Psoas muscle (tissue), 8 donors: ENCODE results near the gene CDKN1C. TPM values are rescaled to one million over a fixed set of nuclear protein-coding genes. Genes with fewer than 3 reads are reported as not detected.
A peak's percentile ranks its signal among the peaks of the same experiment; 100 is the strongest.

Experiments used
- ATAC-seq, 4 donors: fragments of 200-7000 bp; cut with Tn5 transposase; one replicate each; pipeline ENCODE4 v1.9.1; 2020; ENCODE audit warnings: moderate library complexity in 3 of 4, mild to moderate bottlenecking in 2 of 4
- DNase-seq, 2 donors: peaks; one replicate each; pipeline ENCODE4 v3.0.0-alpha.2; 2020
- H3K27ac ChIP-seq: fragments of 200-600 bp; one replicate; pipeline ENCODE4 v1.8.0; 2022
- H3K27me3 ChIP-seq, 3 donors: fragments of 200-600 bp in 1 of 3; one replicate each; pipeline versions ENCODE4 v1.6.1 to v1.8.0; 2013 to 2022; ENCODE audit warnings: low read length in 2 of 3, mild to moderate bottlenecking in 2 of 3, moderate library complexity in 1 of 3; ENCODE audit not compliant: insufficient read depth in 3 of 3
- H3K36me3 ChIP-seq, 2 donors: fragments of 200-600 bp in 1 of 2; one replicate each; pipeline versions ENCODE4 v1.6.1 to v1.8.0; 2013 to 2022; ENCODE audit warnings: low read depth in 1 of 2, mild to moderate bottlenecking in 1 of 2, moderate library complexity in 1 of 2; ENCODE audit not compliant: insufficient read depth in 1 of 2
- H3K4me1 ChIP-seq: fragments of 200-600 bp; one replicate; pipeline ENCODE4 v1.8.0; 2022
- H3K4me3 ChIP-seq: fragments of 200-600 bp; one replicate; pipeline ENCODE4 v1.8.0; 2022; ENCODE audit warnings: mild to moderate bottlenecking
- H3K9me3 ChIP-seq: fragments of 200-600 bp; one replicate; pipeline ENCODE4 v1.8.0; 2022
- CTCF ChIP-seq: fragments of 200-600 bp; IDR thresholded peaks from one replicate; pipeline ENCODE4 v1.8.0; 2022; ENCODE audit warnings: antibody characterized with exemption
- WGBS, 3 donors: extraction: QIAGEN DNeasy Blood & Tissue Kit; methylation state at CpG; one replicate each; pipeline versions ENCODE4 v1.1.6 to v1.1.7; 2013; 5-methylcytosine and 5-hydroxymethylcytosine counted together
- intact Hi-C, 2 donors: fragments of 100-400 bp; cut with DNase I; formaldehyde crosslinking; loops; one replicate each; pipeline versions ENCODE4 v1.11.0 to v1.14.2; 2022
- polyA plus RNA-seq, 3 donors: library from polyadenylated mRNA; stranded (reverse); fragments of 200-250 nt; gene quantifications; one replicate each; pipeline ENCODE4 v1.2.3, GENCODE V29; 2013
- total RNA-seq, 4 donors: library from RNA; stranded (reverse); fragmentation: NEBNext Ultra II Directional in 2 of 4; extraction: Animal tissue kit (Norgen Biotek cat#: 25700) in 2 of 4; gene quantifications; one replicate each; pipeline versions ENCODE4 v1.2.1 to v1.2.4, GENCODE V29; 2021 to 2023
- donor health status: healthy with polysubstance abuse.
- donor health status: DM: no; HTN: no; CAD: no; lungs with moderate emphysema.
- donor health status: Bipolar disorder and iron deficiency.
- donor health status: healthy.
- donor health status: DM: yes; HTN: yes; CAD: no.
- donor health status: DM: no; HTN: no; CAD: no.
- donor health status: DM: no; HTN: no; CAD: no.
- donor health status: DM: yes; HTN: yes; CAD: no.

The CDKN1C gene
- total and polyA plus RNA-seq, 7 donors: 14.3 to 49.4 (median 29.9) TPM

- no peak overlapping the region for H3K4me3 ChIP-seq
- 88 to 93% (median 90%) methylated on average over 26 of the region's 26 CpGs for WGBS, 3 donors
- no peak overlapping the region for H3K27ac ChIP-seq
- H3K9me3 ChIP-seq: no peaks in the 10 kb centered on the region
- H3K36me3 ChIP-seq: no peaks in the 10 kb centered on the region
- no peak for TF ChIP-seq CTCF
- no peaks in the 10 kb centered on the region for H3K27me3 ChIP-seq
- intact Hi-C loops: no loop called here
- ATAC-seq (no peak), DNase-seq (no peak)
- H3K4me1 ChIP-seq: no peaks in the 10 kb centered on the region
Measured at GRCh38 chr11:2841411-2842190, 44.0 kb downstream of the CDKN1C start.

- Histone ChIP-seq H3K36me3 (no peaks in the 10 kb centered on the region), H3K27ac (no peak overlapping the region), H3K9me3 (no peaks in the 10 kb centered on the region), H3K4me3 (no peak overlapping the region), H3K4me1 (no peaks in the 10 kb centered on the region), H3K27me3 (no peaks in the 10 kb centered on the region)
- peak in 1 of 4 donors; percentile 15 for ATAC-seq
- 72 to 73% (median 72%) methylated on average over 23 of the region's 23 CpGs for WGBS, 3 donors
- no peak for TF ChIP-seq CTCF
- intact Hi-C loops: no loop called here
- DNase-seq: peak in 1 of 2 donors; percentile 52
Measured at GRCh38 chr11:2839395-2839943, 46.1 kb downstream of the CDKN1C start.

- intact Hi-C loops: no loop called here
- Histone ChIP-seq H3K4me1 (no peaks in the 10 kb centered on the region), H3K36me3 (no peaks in the 10 kb centered on the region), H3K27me3 (no peaks in the 10 kb centered on the region), H3K4me3 (no peak overlapping the region), H3K9me3 (no peaks in the 10 kb centered on the region), H3K27ac (peak overlapping the region; percentile 9)
- peak in 1 of 2 donors; percentile 40 for DNase-seq
- TF ChIP-seq CTCF: no peak
- ATAC-seq: no peak
- WGBS, 3 donors: 79 to 88% (median 88%) methylated on average over 21 to 25 of the region's 25 CpGs
Measured at GRCh38 chr11:2838676-2839294, 46.8 kb downstream of the CDKN1C start.

GRCh38 chr11:2838091-2838490 is 47.5 kb downstream of the CDKN1C start:
- H3K36me3 ChIP-seq: no peaks in the 10 kb centered on the region
- no peak for TF ChIP-seq CTCF
- H3K4me3 ChIP-seq: no peak overlapping the region
- no peak overlapping the region for H3K27ac ChIP-seq
- H3K27me3 ChIP-seq: no peaks in the 10 kb centered on the region
- no peak for ATAC-seq
- 54 to 61% (median 56%) methylated on average over 11 of the region's 11 CpGs for WGBS, 3 donors
- intact Hi-C loops: no loop called here
- no peaks in the 10 kb centered on the region for H3K4me1 ChIP-seq
- peak in 1 of 2 donors; percentile 31 for DNase-seq
- H3K9me3 ChIP-seq: no peaks in the 10 kb centered on the region
